ACC112 (cell line): Measurements from ENCODE around the gene PRPF31.
"Not testable (repeated sequence)": the region's sequence is repeated elsewhere in the genome, so short reads cannot be mapped to it uniquely, and the experiment has no call there.

Source experiments
- H2AFZ ChIP-seq: fragments of 200-600 bp; sonication (generic); one replicate; pipeline ENCODE4 v1.6.0; 2017; ENCODE audit warnings: antibody characterized with exemption, low read length; ENCODE audit not compliant: unreplicated experiment
- H3K27ac ChIP-seq: fragments of 200-600 bp; sonication (generic); 2 replicates; pipeline ENCODE4 v1.5.1; 2014; ENCODE audit warnings: low read depth, mild to moderate bottlenecking, antibody characterized with exemption, low read length, moderate library complexity
- H3K27me3 ChIP-seq: fragments of 200-600 bp; sonication (generic); 2 replicates; pipeline ENCODE4 v1.6.1; 2014; ENCODE audit warnings: mild to moderate bottlenecking, antibody characterized with exemption, low read length, moderate library complexity, mixed read lengths; ENCODE audit not compliant: insufficient read depth
- H3K36me3 ChIP-seq: fragments of 200-600 bp; sonication (generic); 2 replicates; pipeline ENCODE4 v1.6.1; 2016; ENCODE audit warnings: mild to moderate bottlenecking, antibody characterized with exemption, low read length, moderate library complexity, mixed read lengths; ENCODE audit not compliant: insufficient read depth
- H3K4me1 ChIP-seq: fragments of 200-600 bp; sonication (generic); one replicate; pipeline ENCODE4 v1.6.1; 2016; ENCODE audit warnings: low read length, mixed read lengths; ENCODE audit not compliant: insufficient read depth, unreplicated experiment, control insufficient read depth
- H3K4me3 ChIP-seq: fragments of 200-600 bp; sonication (generic); 2 replicates; pipeline ENCODE4 v1.5.1; 2014; ENCODE audit warnings: mild to moderate bottlenecking, low read depth, low read length
- H3K79me2 ChIP-seq: fragments of 200-600 bp; sonication (generic); one replicate; pipeline ENCODE4 v1.6.0; 2016; ENCODE audit warnings: low read length; ENCODE audit not compliant: control insufficient read depth, unreplicated experiment, insufficient read depth

Gene PRPF31

DNA sequence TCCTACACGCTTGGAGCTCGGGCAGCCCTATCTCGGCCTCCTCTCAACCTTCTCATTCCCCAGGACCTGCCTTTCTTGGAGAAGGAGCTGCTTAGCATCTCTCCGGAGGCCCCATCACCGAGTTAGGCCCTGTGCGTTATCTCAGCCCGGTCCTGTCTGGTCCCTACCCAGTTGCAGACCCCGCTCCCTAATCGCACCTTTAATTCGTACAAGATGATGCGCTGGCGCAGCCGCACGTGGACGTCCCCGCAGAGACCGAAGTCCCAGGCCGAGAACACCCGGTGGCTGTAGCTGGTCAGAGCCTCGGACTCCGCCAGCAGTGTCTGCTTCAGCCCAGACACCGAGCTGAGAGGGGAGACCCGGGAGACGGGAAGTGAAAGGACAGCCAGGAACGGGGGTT is 49.7 kb downstream of the PRPF31 start:
- Histone ChIP-seq H3K79me2 (no peaks in the 10 kb centered on the region), H3K36me3 (no peaks in the 10 kb centered on the region), H3K4me3 (no peak overlapping the region), H3K4me1 (peaks cover 6% of the 10 kb centered on the region), H3K27ac (no peak overlapping the region), H2AFZ (no peak overlapping the region), H3K27me3 (peaks cover 7% of the 10 kb centered on the region; the same call in 1 of the 2 replicates)

DNA sequence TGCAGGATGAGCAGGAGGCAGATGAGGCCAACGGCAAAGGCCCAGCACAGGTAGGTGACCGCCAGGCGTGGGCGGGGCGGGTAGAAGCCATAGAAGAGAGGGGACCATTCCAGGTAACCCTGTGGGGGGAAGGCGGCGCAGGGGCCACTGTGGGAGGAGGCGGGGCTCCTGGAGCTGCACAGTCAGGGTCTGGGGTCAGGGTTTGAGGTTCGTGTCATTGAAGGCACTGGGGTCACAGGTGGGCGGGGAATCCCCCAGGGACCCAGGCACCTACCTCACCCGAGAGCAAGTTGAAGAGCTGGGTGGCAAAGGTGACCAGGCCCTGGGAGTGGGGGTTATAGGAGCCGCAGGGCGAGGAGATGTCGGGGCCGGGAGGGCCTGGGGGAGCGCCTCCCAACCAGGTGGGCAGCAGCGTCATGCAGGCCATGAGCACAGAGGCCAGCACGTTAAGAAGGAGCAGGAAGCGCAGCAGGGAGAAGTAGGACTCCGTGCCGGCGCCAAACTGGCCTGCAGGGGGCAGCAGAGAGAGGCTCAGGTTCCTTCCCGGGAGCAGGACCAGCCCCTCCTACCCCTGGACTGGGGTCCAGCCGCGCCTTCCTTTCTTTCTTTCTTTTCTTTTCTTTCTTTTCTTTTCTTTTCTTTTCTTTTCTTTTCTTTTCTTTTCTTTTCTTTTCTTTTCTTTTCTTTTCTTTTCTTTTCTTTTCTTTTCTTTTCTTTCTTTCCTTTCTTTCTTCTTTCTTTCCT is 52.8 kb downstream of the PRPF31 start:
- no peak overlapping the region for H3K27ac ChIP-seq
- H3K27me3 ChIP-seq: peaks cover 7% of the 10 kb centered on the region; the same call in 1 of the 2 replicates
- H3K4me3 ChIP-seq: no peak overlapping the region
- H3K36me3 ChIP-seq: no peaks in the 10 kb centered on the region
- no peak overlapping the region for H2AFZ ChIP-seq
- H3K79me2 ChIP-seq: no peaks in the 10 kb centered on the region
- peaks cover 3% of the 10 kb centered on the region for H3K4me1 ChIP-seq

DNA sequence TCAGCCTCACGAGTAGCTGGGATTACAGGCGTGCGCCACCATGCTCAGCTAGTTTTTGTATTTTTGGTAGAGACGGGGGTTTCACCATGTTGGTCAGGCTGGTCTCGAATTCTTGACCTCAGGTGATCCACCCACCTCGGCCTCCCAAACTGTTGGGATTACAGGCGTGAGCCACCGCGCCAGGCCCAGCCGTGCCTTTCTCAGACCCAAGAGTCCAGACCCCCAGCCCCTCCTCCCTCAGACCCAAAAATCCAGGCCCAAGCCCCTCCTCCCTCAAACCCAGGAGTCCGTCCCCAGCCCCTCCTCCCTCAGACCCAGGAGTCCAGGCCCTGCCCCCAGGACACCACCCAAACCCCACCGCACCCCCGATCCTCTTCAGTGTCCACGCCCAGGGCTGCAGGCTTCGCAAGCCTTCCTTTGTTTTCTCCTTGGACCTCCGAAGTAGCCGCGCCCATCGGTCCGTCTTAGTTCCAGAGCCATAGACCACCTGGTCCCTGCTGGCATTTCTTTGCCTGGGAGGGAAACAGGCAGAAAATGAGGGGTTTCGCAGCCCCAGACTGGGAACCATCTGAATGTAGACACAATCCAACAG is 53.7 kb downstream of the PRPF31 start:
- H3K79me2 ChIP-seq: no peaks in the 10 kb centered on the region
- peaks cover 3% of the 10 kb centered on the region for H3K4me1 ChIP-seq
- H3K27ac ChIP-seq: no peak overlapping the region
- H3K4me3 ChIP-seq: no peak overlapping the region
- no peak overlapping the region for H2AFZ ChIP-seq
- H3K36me3 ChIP-seq: no peaks in the 10 kb centered on the region
- H3K27me3 ChIP-seq: peaks cover 6% of the 10 kb centered on the region; the same call in 1 of the 2 replicates

GRCh38 chr19:54171736-54172431 is 56.3 kb downstream of the PRPF31 start:
- H2AFZ ChIP-seq, H3K4me3 ChIP-seq, H3K36me3 ChIP-seq, H3K4me1 ChIP-seq, H3K79me2 ChIP-seq, H3K27ac ChIP-seq, H3K27me3 ChIP-seq: not testable (repeated sequence)

DNA sequence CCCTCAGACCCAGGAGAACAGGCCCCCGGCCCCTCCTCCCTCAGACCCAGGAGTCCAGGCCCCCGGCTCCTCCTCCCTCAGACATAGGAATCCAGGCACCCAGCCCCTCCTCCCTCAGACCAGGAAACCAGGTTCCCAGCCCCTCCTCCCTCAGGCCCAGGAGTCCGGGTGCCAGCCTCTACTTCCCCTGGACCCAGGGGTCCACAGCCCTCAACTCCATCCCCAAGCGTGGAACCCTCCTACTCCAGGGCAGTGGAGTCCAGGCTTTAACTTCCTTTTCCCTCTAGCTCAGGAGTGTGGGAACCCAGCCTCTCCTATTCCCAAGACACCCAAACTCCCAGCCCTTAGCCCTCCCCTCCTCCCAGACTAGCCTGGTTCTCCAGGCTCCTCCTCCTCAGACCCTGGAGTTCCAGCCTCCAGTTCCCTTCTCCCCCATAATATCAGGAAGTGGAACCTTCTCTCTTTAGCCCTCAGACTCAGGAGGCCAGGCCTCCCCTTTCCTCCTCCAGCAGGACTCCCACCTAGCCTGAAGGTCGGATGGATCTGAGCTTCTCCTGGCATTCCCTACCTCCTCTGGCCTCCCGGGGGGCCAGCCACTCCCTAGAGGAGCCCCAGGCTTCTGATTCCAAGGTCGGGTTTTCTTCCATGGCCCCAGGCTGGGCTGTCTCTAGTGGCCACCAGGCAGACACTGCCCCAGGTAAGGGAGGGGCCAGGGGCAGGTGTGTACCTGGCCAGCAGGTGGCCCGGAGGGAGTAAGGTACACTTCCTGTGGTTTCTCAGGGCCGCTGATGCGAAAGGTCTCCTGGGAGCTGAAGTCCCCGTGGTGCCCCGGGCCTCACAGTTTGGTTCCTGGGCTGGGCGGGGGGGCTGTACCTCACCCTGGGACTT is 57.2 kb downstream of the PRPF31 start, which contains the start of gene TMC4:
Gene TMC4, minus strand, starts transcription at position 690 of the 888 bp plus-strand sequence. Its CDS starts 43 bp downstream, at position 647.
- no peak within 1 kb of the TSS for H3K27ac ChIP-seq

GRCh38 chr19:54173359-54173699 is 57.8 kb downstream of the PRPF31 start:
- H3K79me2 ChIP-seq: no peaks in the 10 kb centered on the region
- no peaks in the 10 kb centered on the region for H3K36me3 ChIP-seq
- H3K27ac ChIP-seq: no peak overlapping the region
- H3K27me3 ChIP-seq: no peaks in the 10 kb centered on the region
- no peak overlapping the region for H2AFZ ChIP-seq
- H3K4me3 ChIP-seq: no peak overlapping the region
- peaks cover 3% of the 10 kb centered on the region for H3K4me1 ChIP-seq

More for the DNA sequence above, 57.2 kb downstream of the PRPF31 start, which contains the start of gene TMC4:
- Histone ChIP-seq H3K4me1 (peaks cover 3% of the 10 kb centered on the region), H3K79me2 (no peaks in the 10 kb centered on the region), H2AFZ (no peak within 1 kb of the TSS), H3K27me3 (no peaks in the 10 kb centered on the region), H3K36me3 (no peaks in the 10 kb centered on the region), H3K4me3 (no peak within 1 kb of the TSS)

DNA sequence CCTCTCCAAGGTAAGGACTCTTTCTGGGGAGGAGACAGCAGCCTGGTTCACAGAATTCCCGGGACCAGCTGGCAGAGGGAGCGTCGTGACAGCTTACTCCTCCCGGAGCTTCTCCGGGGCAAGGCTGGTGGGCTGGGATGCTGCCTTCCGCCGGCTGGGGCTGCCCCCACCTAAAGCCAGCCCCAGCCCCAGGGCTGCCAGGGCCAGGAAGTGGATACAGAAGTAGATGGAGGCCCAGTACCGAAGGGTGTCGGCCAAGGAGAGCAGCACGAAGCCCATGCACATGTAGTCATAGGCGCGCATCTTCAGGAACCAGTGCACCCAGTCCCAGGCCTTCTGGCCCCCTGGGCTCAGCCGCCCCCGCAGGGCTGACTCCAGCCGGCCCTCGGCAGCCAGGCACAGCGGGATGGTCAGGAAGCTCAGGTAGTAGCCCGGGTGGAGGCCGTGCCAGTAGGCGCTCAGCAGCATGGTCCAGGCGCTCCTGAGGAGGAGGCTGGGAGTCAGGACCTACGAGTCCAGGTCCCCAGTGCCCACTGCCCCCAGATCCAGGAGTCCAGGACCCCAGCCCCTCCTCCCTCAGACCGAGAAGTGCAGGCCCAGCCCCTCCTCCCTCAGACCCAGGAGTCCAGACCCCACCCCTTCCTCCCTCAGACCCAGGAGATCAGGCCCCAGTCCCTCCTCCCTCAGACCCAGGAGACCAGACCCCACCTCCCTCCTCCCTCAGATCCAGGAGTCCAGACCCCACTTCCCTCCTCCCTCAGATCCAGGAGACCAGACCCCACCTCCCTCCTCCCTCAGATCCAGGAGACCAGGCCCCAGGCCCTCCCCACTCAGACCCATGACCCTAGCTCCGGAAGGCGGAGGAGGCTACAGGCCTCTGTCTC is 58.6 kb downstream of the PRPF31 start:
- H3K4me3 ChIP-seq: no peak overlapping the region
- H3K79me2 ChIP-seq: no peaks in the 10 kb centered on the region
- no peak overlapping the region for H3K27ac ChIP-seq
- H3K4me1 ChIP-seq: peaks cover 3% of the 10 kb centered on the region
- H3K27me3 ChIP-seq: no peaks in the 10 kb centered on the region
- H3K36me3 ChIP-seq: no peaks in the 10 kb centered on the region
- H2AFZ ChIP-seq: no peak overlapping the region

- H2AFZ ChIP-seq: no peak overlapping the region
- H3K27ac ChIP-seq: no peak overlapping the region
- no peaks in the 10 kb centered on the region for H3K27me3 ChIP-seq
- no peaks in the 10 kb centered on the region for H3K4me1 ChIP-seq
- H3K36me3 ChIP-seq: 0 out of 2 replicates have a peak, but pooled peaks cover 5% of the 10 kb centered on the region
- H3K4me3 ChIP-seq: no peak overlapping the region
- no peaks in the 10 kb centered on the region for H3K79me2 ChIP-seq
Observed at GRCh38 chr19:54178581-54179261, 63.2 kb downstream of the PRPF31 start.

DNA sequence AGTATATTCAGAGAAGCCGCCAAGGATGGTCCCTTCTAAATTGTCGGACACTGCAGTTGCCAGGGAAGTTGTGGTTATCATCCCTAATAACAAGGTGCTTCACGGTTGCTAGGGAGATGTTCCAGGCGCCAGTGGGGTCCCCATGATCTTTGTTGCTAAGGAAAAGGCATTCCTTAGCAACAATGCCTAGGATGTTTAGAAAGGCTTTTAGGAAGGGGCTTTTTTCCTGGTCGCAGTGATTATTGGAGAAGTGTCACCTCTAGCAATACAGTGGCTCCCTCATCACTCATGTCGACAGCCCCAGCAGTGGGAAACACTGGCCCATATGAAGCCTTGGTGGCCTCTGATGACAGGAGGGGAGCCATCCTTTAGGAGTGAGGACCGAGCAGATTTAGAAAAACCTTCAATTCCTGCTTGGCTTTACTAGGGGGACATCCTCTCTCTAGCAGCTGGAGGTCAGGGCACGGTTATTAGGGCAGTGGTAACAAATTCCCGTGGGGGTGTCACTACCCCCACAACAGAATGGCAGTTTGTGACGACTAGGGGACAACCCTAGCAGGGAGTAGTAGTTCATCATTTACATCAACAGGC is 63.8 kb downstream of the PRPF31 start:
- no peak overlapping the region for H3K27ac ChIP-seq

More for the DNA sequence above, 63.8 kb downstream of the PRPF31 start:
- Histone ChIP-seq H3K4me1 (no peaks in the 10 kb centered on the region), H3K36me3 (0 out of 2 replicates have a peak, but pooled peaks cover 5% of the 10 kb centered on the region), H3K4me3 (no peak overlapping the region), H2AFZ (no peak overlapping the region), H3K27me3 (no peaks in the 10 kb centered on the region), H3K79me2 (no peaks in the 10 kb centered on the region)
